OCI-LY3 (cell line): ENCODE data around the gene DGKB.

Experiments
- EZH2phosphoT487 ChIP-seq: fragments of 200-600 bp; shearing (Covaris generic); IDR thresholded peaks from 2 replicates; pipeline ENCODE4 v1.6.1; 2018; ENCODE audit warnings: antibody characterized with exemption, mixed run types, low read depth
- TF ChIP-seq, protein P1 (sequence below): fragments of 200-600, 300-600 bp; sonication (generic); IDR thresholded peaks from 2 replicates; pipeline ENCODE4 v1.5.1; 2014; ENCODE audit warnings: antibody characterized with exemption, low read length, low read depth

DNA sequence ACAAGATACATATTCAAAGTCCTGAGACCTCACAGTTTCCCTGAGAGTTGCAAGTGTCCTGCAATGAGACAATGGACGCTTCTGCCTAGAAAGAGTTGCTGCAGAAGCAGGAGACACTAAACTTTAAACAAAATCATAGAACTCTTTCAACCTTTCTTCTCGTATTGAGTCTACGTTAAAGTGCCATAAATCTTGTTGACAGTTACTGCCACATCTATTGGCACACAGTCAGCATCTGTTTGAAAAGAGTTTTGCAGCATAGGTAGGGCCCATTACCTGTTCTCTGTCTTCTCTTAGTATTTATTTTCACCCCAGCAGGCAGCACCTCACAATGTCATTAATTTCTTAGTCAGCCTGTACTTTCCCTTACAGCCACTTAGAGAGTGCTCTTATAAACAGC lies 577.8 kb downstream of the DGKB start:
- TF ChIP-seq, protein P1, sequence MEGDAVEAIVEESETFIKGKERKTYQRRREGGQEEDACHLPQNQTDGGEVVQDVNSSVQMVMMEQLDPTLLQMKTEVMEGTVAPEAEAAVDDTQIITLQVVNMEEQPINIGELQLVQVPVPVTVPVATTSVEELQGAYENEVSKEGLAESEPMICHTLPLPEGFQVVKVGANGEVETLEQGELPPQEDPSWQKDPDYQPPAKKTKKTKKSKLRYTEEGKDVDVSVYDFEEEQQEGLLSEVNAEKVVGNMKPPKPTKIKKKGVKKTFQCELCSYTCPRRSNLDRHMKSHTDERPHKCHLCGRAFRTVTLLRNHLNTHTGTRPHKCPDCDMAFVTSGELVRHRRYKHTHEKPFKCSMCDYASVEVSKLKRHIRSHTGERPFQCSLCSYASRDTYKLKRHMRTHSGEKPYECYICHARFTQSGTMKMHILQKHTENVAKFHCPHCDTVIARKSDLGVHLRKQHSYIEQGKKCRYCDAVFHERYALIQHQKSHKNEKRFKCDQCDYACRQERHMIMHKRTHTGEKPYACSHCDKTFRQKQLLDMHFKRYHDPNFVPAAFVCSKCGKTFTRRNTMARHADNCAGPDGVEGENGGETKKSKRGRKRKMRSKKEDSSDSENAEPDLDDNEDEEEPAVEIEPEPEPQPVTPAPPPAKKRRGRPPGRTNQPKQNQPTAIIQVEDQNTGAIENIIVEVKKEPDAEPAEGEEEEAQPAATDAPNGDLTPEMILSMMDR: no peak
- no peak for TF ChIP-seq EZH2phosphoT487
